Fibroblast of lung (primary cell): ENCODE results near the gene CDCA8. TPM values are rescaled to one million over a fixed set of nuclear protein-coding genes. Genes with fewer than 3 reads are reported as not detected.

ENCODE experiments used
- DNase-seq, 2 donors: peaks; one replicate each; pipeline versions ENCODE4 v3.0.0 to v3.0.0-alpha.2; 2010; ENCODE audit warnings: low read depth in 2 of 2
- H2AFZ ChIP-seq: 2 replicates; pipeline ENCODE4 v1.5.1; 2012; ENCODE audit warnings: low read length, control low read depth, inconsistent platforms
- H3K27ac ChIP-seq: 2 replicates; pipeline ENCODE4 v1.5.1; 2011; ENCODE audit warnings: low read length, control low read depth; ENCODE audit not compliant: insufficient read depth
- H3K27me3 ChIP-seq: 2 replicates; pipeline ENCODE4 v1.5.1; 2011; ENCODE audit warnings: mild to moderate bottlenecking, low read length; ENCODE audit not compliant: control insufficient read depth, insufficient read depth
- H3K36me3 ChIP-seq: 2 replicates; pipeline ENCODE4 v1.5.1; 2011; ENCODE audit warnings: low read length; ENCODE audit not compliant: control insufficient read depth, insufficient read depth
- H3K4me1 ChIP-seq: 2 replicates; pipeline ENCODE4 v1.5.1; 2011; ENCODE audit warnings: low read length; ENCODE audit not compliant: control insufficient read depth, insufficient read depth; ENCODE audit errors: extremely low read depth
- H3K4me2 ChIP-seq: 2 replicates; pipeline ENCODE4 v1.5.1; 2011; ENCODE audit warnings: low read length, control low read depth; ENCODE audit not compliant: insufficient read depth; ENCODE audit errors: extremely low read depth
- H3K4me3 ChIP-seq, 4 experiments: fragments of 200-600 bp in 1 of 4; sonication (generic) in 1 of 4; replicated peaks in 1 of 4; 2 replicates each; pipeline ENCODE4 v1.5.1; 2011 to 2016; ENCODE audit warnings: low read length in 4 of 4, low read depth in 3 of 4, mild to moderate bottlenecking in 3 of 4, control low read depth in 2 of 4, inconsistent platforms in 1 of 4, mixed read lengths in 1 of 4; ENCODE audit not compliant: insufficient read depth in 1 of 4; ENCODE audit errors: control extremely low read depth in 1 of 4
- H3K79me2 ChIP-seq: 2 replicates; pipeline ENCODE4 v1.5.1; 2012; ENCODE audit warnings: mild to moderate bottlenecking, low read length, inconsistent platforms; ENCODE audit not compliant: control insufficient read depth, insufficient read depth
- H3K9ac ChIP-seq: 2 replicates; pipeline ENCODE4 v1.5.1; 2011; ENCODE audit warnings: mild to moderate bottlenecking, low read length, control low read depth; ENCODE audit not compliant: insufficient read depth
- H3K9me3 ChIP-seq: 2 replicates; pipeline ENCODE4 v1.5.1; 2012; ENCODE audit warnings: low read depth, low read length; ENCODE audit not compliant: control insufficient read depth, insufficient read depth
- H4K20me1 ChIP-seq: 2 replicates; pipeline ENCODE4 v1.5.1; 2011; ENCODE audit warnings: low read length; ENCODE audit not compliant: control insufficient read depth, insufficient read depth; ENCODE audit errors: extremely low read depth
- CTCF ChIP-seq, 2 donors: IDR thresholded peaks in 1 of 2; conservative IDR thresholded peaks in 1 of 2; 1 replicate in 1 of 2; 2 replicates in 1 of 2; pipeline ENCODE4 v1.5.1; 2011 to 2012; ENCODE audit warnings: low read length in 2 of 2, control low read depth in 1 of 2, inconsistent platforms in 1 of 2, low read depth in 1 of 2, mild to moderate bottlenecking in 1 of 2
- EZH2 ChIP-seq: IDR thresholded peaks from 2 replicates; pipeline ENCODE4 v1.5.1; 2012; ENCODE audit warnings: low read length, control low read depth, mild to moderate bottlenecking; ENCODE audit errors: missing control alignments
- polyA plus RNA-seq, 2 donors: library from polyadenylated mRNA; depleted of rRNA in 1 of 2; stranded (reverse) in 1 of 2; unstranded in 1 of 2; fragments of >200 nt; gene quantifications; 2 replicates each; pipeline ENCODE4 v1.2.1, GENCODE V29; 2011 to 2012; ENCODE audit warnings: missing spikeins in 1 of 2
- total RNA-seq: library from RNA; depleted of rRNA; stranded (reverse); fragments of >200 nt; gene quantifications from 2 replicates; pipeline ENCODE4 v1.2.1, GENCODE V29; 2014

The CDCA8 gene
- total and polyA plus RNA-seq, 2 donors (not counting 1 experiment from before 2014, with no cell fraction given) = 3.8 to 9.5 TPM

GRCh38 chr1:37708471-37708870 lies 16.2 kb downstream of the CDCA8 start:
- TF ChIP-seq CTCF (conservative IDR thresholded peaks at IDR 0.05 in 1 of 2, IDR thresholded peaks at IDR 0.05 in 1 of 2; ENCODE audit: low read depth in 1 of 2, low read length in 2 of 2) (no peak), EZH2 (no peak)
- peaks cover 17% of the 10 kb centered on the region for H3K36me3 ChIP-seq
- no peaks in the 10 kb centered on the region for H3K9me3 ChIP-seq
- no peaks in the 10 kb centered on the region for H3K27me3 ChIP-seq
- H3K4me1 ChIP-seq = no peaks in the 10 kb centered on the region
- no peak overlapping the region for H2AFZ ChIP-seq
- no peak overlapping the region for H3K4me3 ChIP-seq
- H3K9ac ChIP-seq = no peak overlapping the region
- H3K27ac ChIP-seq = no peak overlapping the region
- H3K4me2 ChIP-seq = no peak overlapping the region
- H3K79me2 ChIP-seq = no peaks in the 10 kb centered on the region
- no peak for DNase-seq
- H4K20me1 ChIP-seq = peaks cover 2% of the 10 kb centered on the region

DNA sequence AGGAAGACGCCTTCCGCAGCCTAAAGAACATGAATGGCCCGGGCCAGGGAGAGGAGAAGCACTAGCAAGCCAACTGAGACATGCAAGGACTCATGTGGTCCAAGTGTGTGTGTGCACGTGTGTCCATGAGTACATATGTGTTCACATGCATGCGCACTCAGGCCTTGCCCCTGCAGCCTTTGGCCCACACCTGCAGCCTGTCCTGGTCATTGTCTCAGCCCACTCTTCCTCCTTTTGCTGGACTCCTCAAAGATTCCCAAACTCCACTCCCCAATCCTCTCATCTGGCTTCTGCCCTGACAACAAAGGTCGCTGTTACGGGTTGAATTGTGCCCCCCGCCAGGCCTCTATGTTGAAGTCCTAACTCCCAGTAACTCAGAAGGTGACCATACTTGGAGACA lies 21.9 kb downstream of the CDCA8 start:
- TF ChIP-seq CTCF (conservative IDR thresholded peaks at IDR 0.05 in 1 of 2, IDR thresholded peaks at IDR 0.05 in 1 of 2; ENCODE audit: low read depth in 1 of 2, low read length in 2 of 2) = no peak
- TF ChIP-seq EZH2 = no peak
- no peak overlapping the region for H3K4me3 ChIP-seq
- H4K20me1 ChIP-seq = no peaks in the 10 kb centered on the region
- no peak overlapping the region for H3K9ac ChIP-seq
- H3K27ac ChIP-seq = no peak overlapping the region
- no peaks in the 10 kb centered on the region for H3K27me3 ChIP-seq
- no peak overlapping the region for H3K4me2 ChIP-seq
- H3K9me3 ChIP-seq = no peaks in the 10 kb centered on the region
- H2AFZ ChIP-seq = no peak overlapping the region
- H3K36me3 ChIP-seq = peaks cover 5% of the 10 kb centered on the region
- H3K79me2 ChIP-seq = no peaks in the 10 kb centered on the region
- no peak for DNase-seq
- H3K4me1 ChIP-seq = no peaks in the 10 kb centered on the region

DNA sequence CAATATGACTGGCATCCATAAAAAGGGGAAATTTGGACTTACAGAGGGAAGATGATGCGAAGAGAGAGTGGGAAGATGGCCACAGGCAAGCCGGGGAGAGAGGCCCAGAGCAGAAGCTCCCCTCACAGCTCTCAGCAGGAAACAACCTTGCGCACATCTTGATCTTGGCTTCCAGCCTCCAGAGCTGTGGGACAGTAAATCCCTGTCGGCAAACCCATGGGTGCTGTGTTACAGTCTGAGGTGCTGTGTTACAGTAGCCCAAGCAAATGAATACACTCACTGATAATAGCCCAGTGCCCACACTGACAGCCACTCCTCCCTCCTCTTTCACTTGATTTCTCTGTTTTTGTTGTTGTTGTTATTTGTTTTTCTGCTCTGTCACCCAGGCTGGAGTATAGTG lies 22.4 kb downstream of the CDCA8 start:
- no peaks in the 10 kb centered on the region for H3K27me3 ChIP-seq
- H2AFZ ChIP-seq = no peak overlapping the region
- no peak overlapping the region for H3K4me3 ChIP-seq
- no peaks in the 10 kb centered on the region for H4K20me1 ChIP-seq
- no peak overlapping the region for H3K4me2 ChIP-seq
- DNase-seq = no peak
- peaks cover 3% of the 10 kb centered on the region for H3K36me3 ChIP-seq
- H3K27ac ChIP-seq = no peak overlapping the region
- H3K9me3 ChIP-seq = no peaks in the 10 kb centered on the region
- no peaks in the 10 kb centered on the region for H3K4me1 ChIP-seq
- TF ChIP-seq EZH2 (no peak), CTCF (conservative IDR thresholded peaks at IDR 0.05 in 1 of 2, IDR thresholded peaks at IDR 0.05 in 1 of 2; ENCODE audit: low read depth in 1 of 2, low read length in 2 of 2) (no peak)
- H3K9ac ChIP-seq = no peak overlapping the region
- no peaks in the 10 kb centered on the region for H3K79me2 ChIP-seq
